ENCODE results near the gene DSCAM.

DSCAM gene

GRCh38 chr21:40158366-40158765, 688.6 kb downstream of the DSCAM start:
- DNase-seq = no peak

GRCh38 chr21:40155563-40155962, 691.4 kb downstream of the DSCAM start:
- no peak for DNase-seq

- no peak for DNase-seq
These were observed 693.6 kb downstream of the DSCAM start for GRCh38 chr21:40153351-40153750.

- DNase-seq = no peak
These were observed 694.5 kb downstream of the DSCAM start for GRCh38 chr21:40152476-40152875.

GRCh38 chr21:40151611-40152010, 695.3 kb downstream of the DSCAM start:
- no peak for DNase-seq

GRCh38 chr21:40146216-40146837, 700.6 kb downstream of the DSCAM start:
- no peak for DNase-seq

GRCh38 chr21:40143822-40144525, 703.0 kb downstream of the DSCAM start:
- DNase-seq = peak; percentile 17

- DNase-seq = no peak
These were observed 705.3 kb downstream of the DSCAM start for GRCh38 chr21:40141621-40142020.

- DNase-seq = no peak
These were observed 706.3 kb downstream of the DSCAM start for GRCh38 chr21:40140675-40141074.

- DNase-seq = no peak
These were observed 707.3 kb downstream of the DSCAM start for GRCh38 chr21:40139636-40140035.

- DNase-seq = no peak
These were observed 710.4 kb downstream of the DSCAM start for GRCh38 chr21:40136571-40136970.

GRCh38 chr21:40134731-40135492, 712.0 kb downstream of the DSCAM start:
- DNase-seq = no peak

GRCh38 chr21:40130476-40130875, 716.5 kb downstream of the DSCAM start:
- DNase-seq = no peak

- no peak for DNase-seq
These were observed 717.1 kb downstream of the DSCAM start for GRCh38 chr21:40129809-40130208.

- DNase-seq = no peak
These were observed 718.1 kb downstream of the DSCAM start for GRCh38 chr21:40128891-40129290.

- DNase-seq = no peak
These were observed 725.9 kb downstream of the DSCAM start for GRCh38 chr21:40120940-40121575.

- DNase-seq = no peak
These were observed 728.4 kb downstream of the DSCAM start for GRCh38 chr21:40118527-40118926.

GRCh38 chr21:40117236-40117635, 729.7 kb downstream of the DSCAM start:
- no peak for DNase-seq

GRCh38 chr21:40115775-40116174, 731.2 kb downstream of the DSCAM start:
- no peak for DNase-seq

GRCh38 chr21:40102682-40103081, 744.3 kb downstream of the DSCAM start:
- no peak for DNase-seq

- no peak for DNase-seq
These were observed 747.1 kb downstream of the DSCAM start for GRCh38 chr21:40099809-40100208.

- DNase-seq = no peak
These were observed 751.5 kb downstream of the DSCAM start for GRCh38 chr21:40095477-40095876.

GRCh38 chr21:40080385-40080784, 766.6 kb downstream of the DSCAM start:
- no peak for DNase-seq

- no peak for DNase-seq
These were observed 772.2 kb downstream of the DSCAM start for GRCh38 chr21:40074710-40075109.
